Duodenal mucosa (tissue), 2 donors: Measurements from ENCODE around the gene MCF2L.
A peak's percentile ranks its signal among the peaks of the same experiment; 100 is the strongest.

Experiments
- H3K27ac ChIP-seq: one replicate; pipeline ENCODE4 v1.7.0; 2013; ENCODE audit warnings: low read depth, low read length
- H3K27me3 ChIP-seq, 2 donors: one replicate each; pipeline ENCODE4 v1.7.0; 2013; ENCODE audit warnings: low read length in 2 of 2, control low read depth in 1 of 2; ENCODE audit not compliant: insufficient read depth in 2 of 2, control insufficient read depth in 1 of 2
- H3K36me3 ChIP-seq, 2 donors: one replicate each; pipeline ENCODE4 v1.7.0; 2013; ENCODE audit warnings: low read length in 2 of 2, control low read depth in 1 of 2; ENCODE audit not compliant: insufficient read depth in 2 of 2, control insufficient read depth in 1 of 2
- H3K4me1 ChIP-seq, 2 donors: one replicate each; pipeline ENCODE4 v1.7.0; 2013; ENCODE audit warnings: low read length in 2 of 2, control low read depth in 1 of 2; ENCODE audit not compliant: insufficient read depth in 2 of 2, control insufficient read depth in 1 of 2
- H3K4me3 ChIP-seq, 2 donors: one replicate each; pipeline ENCODE4 v1.7.0; 2013; ENCODE audit warnings: low read length in 2 of 2, low read depth in 1 of 2
- H3K9ac ChIP-seq, 2 donors: one replicate each; pipeline ENCODE4 v1.7.0; 2013; ENCODE audit warnings: low read length in 2 of 2, low read depth in 1 of 2
- H3K9me3 ChIP-seq, 2 donors: one replicate each; pipeline ENCODE4 v1.7.0; 2013; ENCODE audit warnings: low read length in 2 of 2, control low read depth in 1 of 2; ENCODE audit not compliant: control insufficient read depth in 1 of 2

Gene MCF2L

GRCh38 chr13:112958127-112958989, 10.7 kb upstream of the MCF2L start:
- Histone ChIP-seq H3K36me3 (no peaks in the 10 kb centered on the region), H3K9ac (no peak overlapping the region), H3K27me3 (no peaks in the 10 kb centered on the region), H3K27ac (peak overlapping the region; percentile 32), H3K4me1 (no peaks in the 10 kb centered on the region), H3K9me3 (no peaks in the 10 kb centered on the region), H3K4me3 (no peak overlapping the region)

GRCh38 chr13:112959206-112959605, 9.8 kb upstream of the MCF2L start:
- Histone ChIP-seq H3K9ac (no peak overlapping the region), H3K27ac (no peak overlapping the region), H3K4me3 (no peak overlapping the region), H3K4me1 (no peaks in the 10 kb centered on the region), H3K27me3 (no peaks in the 10 kb centered on the region), H3K9me3 (no peaks in the 10 kb centered on the region), H3K36me3 (no peaks in the 10 kb centered on the region)

- no peaks in the 10 kb centered on the region for H3K27me3 ChIP-seq
- no peaks in the 10 kb centered on the region for H3K9me3 ChIP-seq
- H3K36me3 ChIP-seq: no peaks in the 10 kb centered on the region
- H3K4me1 ChIP-seq: no peaks in the 10 kb centered on the region
- H3K4me3 ChIP-seq: no peak overlapping the region
- peak overlapping the region; percentile 1 for H3K27ac ChIP-seq
- no peak overlapping the region for H3K9ac ChIP-seq
Observed at GRCh38 chr13:112959701-112960542, 9.1 kb upstream of the MCF2L start.

GRCh38 chr13:112960706-112961105, 8.3 kb upstream of the MCF2L start:
- H3K27me3 ChIP-seq: no peaks in the 10 kb centered on the region
- H3K27ac ChIP-seq: no peak overlapping the region
- H3K4me1 ChIP-seq: no peaks in the 10 kb centered on the region

GRCh38 chr13:112961457-112962369, 7.3 kb upstream of the MCF2L start:
- H3K4me3 ChIP-seq: no peak overlapping the region
- no peaks in the 10 kb centered on the region for H3K9me3 ChIP-seq
- H3K4me1 ChIP-seq: no peaks in the 10 kb centered on the region
- no peak overlapping the region for H3K27ac ChIP-seq
- no peak overlapping the region for H3K9ac ChIP-seq
- H3K27me3 ChIP-seq: no peaks in the 10 kb centered on the region
- H3K36me3 ChIP-seq: no peaks in the 10 kb centered on the region

More at GRCh38 chr13:112960706-112961105, 8.3 kb upstream of the MCF2L start:
- H3K9me3 ChIP-seq: no peaks in the 10 kb centered on the region
- no peak overlapping the region for H3K4me3 ChIP-seq
- H3K36me3 ChIP-seq: no peaks in the 10 kb centered on the region
- no peak overlapping the region for H3K9ac ChIP-seq

GRCh38 chr13:112962396-112962795, 6.6 kb upstream of the MCF2L start:
- Histone ChIP-seq H3K36me3 (no peaks in the 10 kb centered on the region), H3K9me3 (no peaks in the 10 kb centered on the region), H3K27ac (no peak overlapping the region), H3K4me3 (no peak overlapping the region), H3K9ac (no peak overlapping the region), H3K27me3 (no peaks in the 10 kb centered on the region), H3K4me1 (no peaks in the 10 kb centered on the region)

GRCh38 chr13:112962911-112963625, 5.9 kb upstream of the MCF2L start:
- H3K27me3 ChIP-seq: no peaks in the 10 kb centered on the region

GRCh38 chr13:112963641-112964040, 5.4 kb upstream of the MCF2L start:
- no peak overlapping the region for H3K9ac ChIP-seq
- no peaks in the 10 kb centered on the region for H3K36me3 ChIP-seq
- no peaks in the 10 kb centered on the region for H3K9me3 ChIP-seq
- H3K27me3 ChIP-seq: no peaks in the 10 kb centered on the region
- H3K4me1 ChIP-seq: peaks cover 0 to 8% of the 10 kb centered on the region in 2 donors
- no peak overlapping the region for H3K27ac ChIP-seq
- no peak overlapping the region for H3K4me3 ChIP-seq

More at GRCh38 chr13:112962911-112963625, 5.9 kb upstream of the MCF2L start:
- H3K36me3 ChIP-seq: no peaks in the 10 kb centered on the region
- H3K9me3 ChIP-seq: no peaks in the 10 kb centered on the region
- peaks cover 0 to 5% of the 10 kb centered on the region in 2 donors for H3K4me1 ChIP-seq
- H3K9ac ChIP-seq: no peak overlapping the region
- H3K27ac ChIP-seq: no peak overlapping the region
- no peak overlapping the region for H3K4me3 ChIP-seq

- no peak overlapping the region for H3K9ac ChIP-seq
- H3K4me1 ChIP-seq: peaks cover 7 to 17% of the 10 kb centered on the region in 2 donors
- H3K4me3 ChIP-seq: no peak overlapping the region
- no peaks in the 10 kb centered on the region for H3K9me3 ChIP-seq
- peaks cover 0 to 4% of the 10 kb centered on the region in 2 donors for H3K27me3 ChIP-seq
- H3K27ac ChIP-seq: no peak overlapping the region
- no peaks in the 10 kb centered on the region for H3K36me3 ChIP-seq
Observed at GRCh38 chr13:112964971-112965492, 4.0 kb upstream of the MCF2L start.
